ENCODE results near the gene ECI2.

Gene ECI2

DNA sequence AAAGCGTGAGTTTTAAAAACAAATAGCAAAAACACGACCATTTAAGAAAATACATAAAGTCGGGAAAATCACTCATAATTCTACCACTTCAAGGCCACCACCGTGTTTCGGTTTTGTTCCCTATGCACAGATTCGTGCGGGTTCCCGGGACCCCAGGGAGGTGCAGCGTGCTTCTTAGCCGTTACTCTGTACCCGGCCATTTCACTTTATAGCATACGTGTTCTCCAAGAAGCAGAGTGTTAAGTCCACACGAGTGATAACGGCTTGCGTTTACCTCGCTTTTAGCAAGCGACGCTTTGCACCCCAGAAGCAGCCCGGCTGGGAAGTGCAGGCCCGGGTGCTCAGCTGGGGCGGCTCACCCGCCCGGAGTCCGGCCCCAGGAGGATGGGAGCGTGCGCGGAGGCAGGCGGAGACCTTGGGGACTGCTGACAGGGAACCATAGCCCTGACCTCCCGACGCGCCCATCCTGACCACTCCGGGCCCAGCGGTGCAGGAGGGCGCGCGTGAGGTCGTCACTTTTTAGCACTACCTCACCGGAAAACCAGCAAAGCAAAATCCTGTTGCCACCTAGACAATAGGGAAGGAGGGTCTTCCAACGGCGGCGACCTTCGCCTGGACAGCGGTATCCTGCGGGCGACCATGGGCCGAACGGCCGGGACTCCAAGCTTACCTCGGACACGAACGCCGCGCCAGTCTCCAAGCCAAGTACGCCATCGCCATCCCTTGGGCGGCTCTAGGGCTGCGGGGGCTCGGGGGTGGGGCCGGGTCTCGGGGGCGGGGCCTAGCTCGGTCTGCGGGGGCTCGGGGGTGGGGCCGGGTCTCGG is at the start of gene ECI2:
Gene ECI2, minus strand, starts transcription at position 735 of the 824 bp plus-strand sequence. Its CDS starts 15 bp downstream, at position 720.
- peak; percentile 21 for DNase-seq

- no peak for DNase-seq
Observed at GRCh38 chr6:4180652-4181255, 45.4 kb upstream of the ECI2 start.

- DNase-seq = no peak
Observed at GRCh38 chr6:4179960-4180651, 44.7 kb upstream of the ECI2 start.

DNA sequence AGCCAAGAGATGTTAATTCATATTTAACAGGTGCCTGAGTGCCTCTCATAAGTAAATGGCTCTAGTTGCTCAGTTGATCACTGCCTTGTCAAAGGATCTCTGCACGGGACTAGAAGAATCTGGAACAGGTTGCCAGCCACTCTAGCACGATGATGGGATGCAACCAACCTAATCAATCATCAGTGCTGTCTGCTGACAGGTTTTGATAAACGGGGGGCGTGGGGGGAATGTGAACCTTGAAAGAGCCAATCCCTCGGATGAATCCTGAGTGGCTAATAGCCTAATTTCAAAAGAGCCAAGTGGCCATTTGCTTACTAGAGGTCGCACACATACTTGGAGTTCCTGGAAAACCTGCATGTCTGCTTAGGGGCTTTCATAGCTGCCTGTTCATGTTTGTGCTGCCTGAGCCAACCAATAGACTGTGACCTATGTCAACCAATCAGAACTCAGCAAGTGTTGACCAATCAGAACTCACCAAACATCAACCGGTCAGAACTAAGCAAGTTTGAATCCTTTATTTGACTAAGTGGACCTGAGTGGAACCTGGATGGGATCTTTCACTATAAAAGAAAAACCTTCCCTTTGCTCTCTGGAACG is 43.5 kb upstream of the ECI2 start:
- DNase-seq = no peak

GRCh38 chr6:4176907-4177306 is 41.5 kb upstream of the ECI2 start:
- DNase-seq = no peak

DNA sequence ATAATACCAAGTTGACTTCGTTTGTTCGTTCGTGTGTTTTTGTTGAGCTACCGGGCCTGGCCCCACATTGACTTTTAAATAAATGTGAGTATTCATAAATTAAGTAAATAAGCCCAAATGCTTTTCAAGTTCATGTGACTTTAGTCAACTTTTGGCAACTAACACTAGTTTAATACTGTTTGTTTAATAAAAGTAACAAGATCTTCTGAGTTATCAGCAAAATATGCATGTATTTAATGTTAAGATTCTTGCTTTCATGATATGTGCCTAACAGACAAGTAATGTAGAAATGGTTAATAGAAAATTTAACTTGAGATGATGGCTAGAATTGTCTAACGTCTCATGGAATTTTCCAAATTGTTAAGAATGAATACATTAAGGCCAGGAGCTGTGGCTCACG is 38.7 kb upstream of the ECI2 start:
- no peak for DNase-seq

- DNase-seq = no peak
Observed at GRCh38 chr6:4172368-4172767, 37.0 kb upstream of the ECI2 start.

GRCh38 chr6:4170297-4170696 is 34.9 kb upstream of the ECI2 start:
- no peak for DNase-seq

- DNase-seq = no peak
Observed at GRCh38 chr6:4169028-4169789, 33.8 kb upstream of the ECI2 start.

GRCh38 chr6:4167833-4168232 is 32.5 kb upstream of the ECI2 start:
- DNase-seq = no peak

- DNase-seq = no peak
Observed at GRCh38 chr6:4167123-4167522, 31.7 kb upstream of the ECI2 start.

DNA sequence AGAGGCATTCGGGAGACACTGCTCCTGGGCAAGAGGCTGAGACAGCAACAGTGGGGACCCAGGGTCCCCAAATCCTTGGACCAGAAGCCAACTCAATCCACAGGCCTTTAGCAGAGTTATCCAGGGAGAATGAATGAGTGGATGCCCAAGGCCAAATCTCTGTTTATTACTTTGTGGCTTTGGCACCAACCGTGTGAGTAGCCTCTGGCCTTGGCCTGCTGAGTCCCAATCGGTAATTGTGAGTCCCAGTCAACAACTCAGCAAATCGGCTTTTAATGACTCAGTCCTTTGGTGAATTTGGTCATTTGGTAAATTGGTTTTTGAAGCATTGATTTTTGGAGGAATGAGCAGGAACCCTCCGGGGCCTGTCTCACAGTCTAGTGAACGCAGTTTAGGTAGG is 29.1 kb upstream of the ECI2 start:
- DNase-seq = no peak

- DNase-seq = no peak
Observed at GRCh38 chr6:4164117-4164442, 28.7 kb upstream of the ECI2 start.

GRCh38 chr6:4163408-4164116 is 28.2 kb upstream of the ECI2 start:
- no peak for DNase-seq

GRCh38 chr6:4162370-4162769 is 27.0 kb upstream of the ECI2 start:
- DNase-seq = no peak

- no peak for DNase-seq
Observed at GRCh38 chr6:4159491-4159890, 24.1 kb upstream of the ECI2 start.

GRCh38 chr6:4157506-4157905 is 22.1 kb upstream of the ECI2 start:
- no peak for DNase-seq

DNA sequence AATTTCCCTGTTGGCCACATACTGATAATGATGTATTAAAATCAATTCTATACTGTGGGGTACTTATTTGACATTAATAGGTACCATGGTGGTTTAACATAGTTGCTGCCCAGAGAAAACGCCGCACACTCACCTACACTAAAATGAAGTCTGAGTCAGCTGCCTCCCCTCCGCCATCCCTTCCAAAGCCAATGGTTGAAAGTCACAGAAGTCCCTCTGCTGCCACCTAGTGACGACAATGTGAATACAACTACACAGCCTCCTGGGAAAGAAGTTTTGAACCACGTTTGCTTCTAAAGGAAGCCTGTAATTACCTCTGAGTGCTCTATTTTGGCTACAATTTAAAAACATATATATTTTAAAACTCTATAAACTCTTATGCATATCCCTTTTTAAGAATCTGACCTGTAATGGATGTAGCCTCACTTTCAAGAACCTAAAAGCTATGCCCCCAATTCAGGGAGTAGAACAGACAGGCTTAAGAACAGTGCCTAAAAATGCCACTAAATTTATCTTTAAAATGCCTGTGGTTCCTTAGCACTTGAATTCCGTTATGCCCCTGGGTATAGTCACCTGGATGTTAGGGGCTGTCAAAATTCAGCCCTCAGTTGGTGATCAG is 20.6 kb upstream of the ECI2 start:
- no peak for DNase-seq

DNA sequence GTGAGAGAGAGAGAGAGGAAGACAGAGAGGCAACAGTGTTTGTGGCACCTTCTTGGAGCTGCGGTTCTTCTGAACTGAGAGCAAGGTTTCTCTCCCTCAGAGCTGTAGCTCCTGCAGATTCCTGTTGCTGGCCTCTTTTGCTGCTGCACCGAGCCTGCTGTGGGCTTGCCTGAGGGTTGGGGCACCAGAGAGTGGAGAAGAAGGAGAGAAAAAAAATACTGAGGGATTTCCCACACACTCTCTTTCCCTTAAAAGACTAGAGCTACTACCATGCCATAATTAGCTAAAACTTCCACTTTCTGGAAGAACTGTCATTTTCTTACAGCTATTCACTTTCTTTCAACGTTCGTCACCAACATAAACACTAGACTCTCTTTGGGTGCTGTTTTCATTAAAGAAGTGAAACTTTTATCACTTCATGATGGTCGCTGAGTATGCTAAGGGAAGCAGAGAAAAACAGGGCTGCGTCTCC is 18.2 kb upstream of the ECI2 start:
- DNase-seq = no peak

GRCh38 chr6:4145083-4145482 is 9.7 kb upstream of the ECI2 start:
- DNase-seq = no peak

GRCh38 chr6:4139272-4139671 is 3.9 kb upstream of the ECI2 start:
- no peak for DNase-seq

GRCh38 chr6:4138186-4138585 is 2.8 kb upstream of the ECI2 start:
- no peak for DNase-seq

Measured in GF-D8 (cell line).